H1 (cell line): ENCODE results near the gene MBD1. TPM values are rescaled to one million over a fixed set of nuclear protein-coding genes. Genes with fewer than 3 reads are reported as not detected.

Experiments used
- BACH1 ChIP-seq: IDR thresholded peaks from 2 replicates; pipeline ENCODE4 v1.6.1; 2012; ENCODE audit warnings: low read length, improper control_type of control experiment
- EGR1 ChIP-seq: IDR thresholded peaks from 2 replicates; pipeline ENCODE4 v1.6.1; 2011; ENCODE audit warnings: low read depth, low read length, borderline replicate concordance
- HDAC6 ChIP-seq: IDR thresholded peaks from one replicate; pipeline ENCODE4 v1.7.1; 2012; ENCODE audit warnings: low read depth, mild to moderate bottlenecking, inconsistent platforms, low read length, moderate library complexity
- POU5F1 ChIP-seq: IDR thresholded peaks from 2 replicates; pipeline ENCODE4 v1.6.1; 2011; ENCODE audit warnings: low read depth, mild to moderate bottlenecking, low read length, moderate library complexity
- SIX5 ChIP-seq: IDR thresholded peaks from 2 replicates; pipeline ENCODE4 v1.6.1; 2011; ENCODE audit warnings: mild to moderate bottlenecking, low read depth, low read length
- SUZ12 ChIP-seq: fragments of 200-600 bp; sonication (generic); IDR thresholded peaks from 2 replicates; pipeline ENCODE4 v1.6.1; 2012; ENCODE audit warnings: mild to moderate bottlenecking, inconsistent platforms, low read length, moderate library complexity, mixed read lengths
- TCF12 ChIP-seq: IDR thresholded peaks from 2 replicates; pipeline ENCODE4 v1.6.1; 2011; ENCODE audit warnings: low read depth, mild to moderate bottlenecking, low read length
- polyA plus RNA-seq, 7 experiments: library from polyadenylated mRNA; depleted of rRNA in 3 of 7; stranded (reverse) in 5 of 7; unstranded in 2 of 7; fragments of >200 nt in 5 of 7; fragments of 200-250 nt in 2 of 7; gene quantifications; 1 replicate in 5 of 7; 2 replicates in 1 of 7; 4 replicates in 1 of 7; pipeline versions ENCODE4 v1.2.1 to v1.2.3, GENCODE V29; 2011 to 2013; ENCODE audit warnings: missing spikeins in 2 of 7, mixed read lengths in 2 of 7
- total RNA-seq: library from RNA; stranded (reverse); fragmentation: NEBNext Ultra II Directional; extraction: Animal tissue kit (Norgen Biotek cat#: 25700); gene quantifications from 2 replicates; pipeline ENCODE4 v1.2.1, GENCODE V29; 2021
- TF ChIP-seq, protein P1 (sequence below): fragments of 300-600 bp; sonication (generic); IDR thresholded peaks from 2 replicates; pipeline ENCODE4 v1.7.1; 2012; ENCODE audit warnings: low read length, moderate library complexity, mild to moderate bottlenecking, inconsistent platforms; ENCODE audit not compliant: insufficient replicate concordance
- TF ChIP-seq, protein P2 (sequence below): IDR thresholded peaks from 2 replicates; pipeline ENCODE4 v1.6.1; 2011; ENCODE audit warnings: low read depth, mild to moderate bottlenecking, low read length; ENCODE audit not compliant: insufficient read depth

Gene MBD1
- total and polyA plus RNA-seq, 2 of the 8 experiments (the other 6 are each of a cell fraction or from before 2014, with no cell fraction given): 32.2 to 41.6 TPM

DNA sequence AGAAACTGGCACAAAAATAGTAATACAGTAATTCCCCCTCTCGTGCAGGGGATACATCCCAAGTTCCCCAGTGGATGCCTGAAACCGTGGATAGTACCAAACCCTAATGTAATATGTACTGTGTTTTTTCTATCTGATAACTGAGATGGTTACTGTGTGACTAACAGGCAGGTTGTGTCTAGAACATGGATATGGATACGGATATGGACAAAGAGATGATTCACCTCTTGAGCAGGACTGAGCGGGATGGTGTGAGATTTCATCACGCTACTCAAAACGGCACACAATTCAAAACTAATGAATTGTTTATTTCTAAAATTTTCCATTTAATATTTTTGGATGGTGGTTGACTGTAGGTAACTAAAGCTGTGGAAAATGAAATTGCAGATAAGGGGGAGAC is 3.4 kb downstream of the MBD1 start (continued):
- TF ChIP-seq, protein P1, sequence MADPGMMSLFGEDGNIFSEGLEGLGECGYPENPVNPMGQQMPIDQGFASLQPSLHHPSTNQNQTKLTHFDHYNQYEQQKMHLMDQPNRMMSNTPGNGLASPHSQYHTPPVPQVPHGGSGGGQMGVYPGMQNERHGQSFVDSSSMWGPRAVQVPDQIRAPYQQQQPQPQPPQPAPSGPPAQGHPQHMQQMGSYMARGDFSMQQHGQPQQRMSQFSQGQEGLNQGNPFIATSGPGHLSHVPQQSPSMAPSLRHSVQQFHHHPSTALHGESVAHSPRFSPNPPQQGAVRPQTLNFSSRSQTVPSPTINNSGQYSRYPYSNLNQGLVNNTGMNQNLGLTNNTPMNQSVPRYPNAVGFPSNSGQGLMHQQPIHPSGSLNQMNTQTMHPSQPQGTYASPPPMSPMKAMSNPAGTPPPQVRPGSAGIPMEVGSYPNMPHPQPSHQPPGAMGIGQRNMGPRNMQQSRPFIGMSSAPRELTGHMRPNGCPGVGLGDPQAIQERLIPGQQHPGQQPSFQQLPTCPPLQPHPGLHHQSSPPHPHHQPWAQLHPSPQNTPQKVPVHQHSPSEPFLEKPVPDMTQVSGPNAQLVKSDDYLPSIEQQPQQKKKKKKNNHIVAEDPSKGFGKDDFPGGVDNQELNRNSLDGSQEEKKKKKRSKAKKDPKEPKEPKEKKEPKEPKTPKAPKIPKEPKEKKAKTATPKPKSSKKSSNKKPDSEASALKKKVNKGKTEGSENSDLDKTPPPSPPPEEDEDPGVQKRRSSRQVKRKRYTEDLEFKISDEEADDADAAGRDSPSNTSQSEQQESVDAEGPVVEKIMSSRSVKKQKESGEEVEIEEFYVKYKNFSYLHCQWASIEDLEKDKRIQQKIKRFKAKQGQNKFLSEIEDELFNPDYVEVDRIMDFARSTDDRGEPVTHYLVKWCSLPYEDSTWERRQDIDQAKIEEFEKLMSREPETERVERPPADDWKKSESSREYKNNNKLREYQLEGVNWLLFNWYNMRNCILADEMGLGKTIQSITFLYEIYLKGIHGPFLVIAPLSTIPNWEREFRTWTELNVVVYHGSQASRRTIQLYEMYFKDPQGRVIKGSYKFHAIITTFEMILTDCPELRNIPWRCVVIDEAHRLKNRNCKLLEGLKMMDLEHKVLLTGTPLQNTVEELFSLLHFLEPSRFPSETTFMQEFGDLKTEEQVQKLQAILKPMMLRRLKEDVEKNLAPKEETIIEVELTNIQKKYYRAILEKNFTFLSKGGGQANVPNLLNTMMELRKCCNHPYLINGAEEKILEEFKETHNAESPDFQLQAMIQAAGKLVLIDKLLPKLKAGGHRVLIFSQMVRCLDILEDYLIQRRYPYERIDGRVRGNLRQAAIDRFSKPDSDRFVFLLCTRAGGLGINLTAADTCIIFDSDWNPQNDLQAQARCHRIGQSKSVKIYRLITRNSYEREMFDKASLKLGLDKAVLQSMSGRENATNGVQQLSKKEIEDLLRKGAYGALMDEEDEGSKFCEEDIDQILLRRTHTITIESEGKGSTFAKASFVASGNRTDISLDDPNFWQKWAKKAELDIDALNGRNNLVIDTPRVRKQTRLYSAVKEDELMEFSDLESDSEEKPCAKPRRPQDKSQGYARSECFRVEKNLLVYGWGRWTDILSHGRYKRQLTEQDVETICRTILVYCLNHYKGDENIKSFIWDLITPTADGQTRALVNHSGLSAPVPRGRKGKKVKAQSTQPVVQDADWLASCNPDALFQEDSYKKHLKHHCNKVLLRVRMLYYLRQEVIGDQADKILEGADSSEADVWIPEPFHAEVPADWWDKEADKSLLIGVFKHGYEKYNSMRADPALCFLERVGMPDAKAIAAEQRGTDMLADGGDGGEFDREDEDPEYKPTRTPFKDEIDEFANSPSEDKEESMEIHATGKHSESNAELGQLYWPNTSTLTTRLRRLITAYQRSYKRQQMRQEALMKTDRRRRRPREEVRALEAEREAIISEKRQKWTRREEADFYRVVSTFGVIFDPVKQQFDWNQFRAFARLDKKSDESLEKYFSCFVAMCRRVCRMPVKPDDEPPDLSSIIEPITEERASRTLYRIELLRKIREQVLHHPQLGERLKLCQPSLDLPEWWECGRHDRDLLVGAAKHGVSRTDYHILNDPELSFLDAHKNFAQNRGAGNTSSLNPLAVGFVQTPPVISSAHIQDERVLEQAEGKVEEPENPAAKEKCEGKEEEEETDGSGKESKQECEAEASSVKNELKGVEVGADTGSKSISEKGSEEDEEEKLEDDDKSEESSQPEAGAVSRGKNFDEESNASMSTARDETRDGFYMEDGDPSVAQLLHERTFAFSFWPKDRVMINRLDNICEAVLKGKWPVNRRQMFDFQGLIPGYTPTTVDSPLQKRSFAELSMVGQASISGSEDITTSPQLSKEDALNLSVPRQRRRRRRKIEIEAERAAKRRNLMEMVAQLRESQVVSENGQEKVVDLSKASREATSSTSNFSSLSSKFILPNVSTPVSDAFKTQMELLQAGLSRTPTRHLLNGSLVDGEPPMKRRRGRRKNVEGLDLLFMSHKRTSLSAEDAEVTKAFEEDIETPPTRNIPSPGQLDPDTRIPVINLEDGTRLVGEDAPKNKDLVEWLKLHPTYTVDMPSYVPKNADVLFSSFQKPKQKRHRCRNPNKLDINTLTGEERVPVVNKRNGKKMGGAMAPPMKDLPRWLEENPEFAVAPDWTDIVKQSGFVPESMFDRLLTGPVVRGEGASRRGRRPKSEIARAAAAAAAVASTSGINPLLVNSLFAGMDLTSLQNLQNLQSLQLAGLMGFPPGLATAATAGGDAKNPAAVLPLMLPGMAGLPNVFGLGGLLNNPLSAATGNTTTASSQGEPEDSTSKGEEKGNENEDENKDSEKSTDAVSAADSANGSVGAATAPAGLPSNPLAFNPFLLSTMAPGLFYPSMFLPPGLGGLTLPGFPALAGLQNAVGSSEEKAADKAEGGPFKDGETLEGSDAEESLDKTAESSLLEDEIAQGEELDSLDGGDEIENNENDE: no peak
- TF ChIP-seq POU5F1 (no peak), SIX5 (no peak), TCF12 (no peak), EGR1 (no peak), HDAC6 (no peak), SUZ12 (no peak), BACH1 (no peak)
- TF ChIP-seq, protein P2, sequence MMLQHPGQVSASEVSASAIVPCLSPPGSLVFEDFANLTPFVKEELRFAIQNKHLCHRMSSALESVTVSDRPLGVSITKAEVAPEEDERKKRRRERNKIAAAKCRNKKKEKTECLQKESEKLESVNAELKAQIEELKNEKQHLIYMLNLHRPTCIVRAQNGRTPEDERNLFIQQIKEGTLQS: no peak
